Ishikawa (cell line): ENCODE measurements around the gene FRMD4B.

Experiments
- CEBPB ChIP-seq: IDR thresholded peaks from 2 replicates; pipeline ENCODE4 v1.6.1; 2012
- CREB1 ChIP-seq: IDR thresholded peaks from 2 replicates; pipeline ENCODE4 v1.6.1; 2012; ENCODE audit warnings: low read depth
- EGR1 ChIP-seq: IDR thresholded peaks from 2 replicates; pipeline ENCODE4 v1.6.1; 2012
- EP300 ChIP-seq: IDR thresholded peaks from 2 replicates; pipeline ENCODE4 v1.6.1; 2012; ENCODE audit warnings: borderline replicate concordance
- FOXM1 ChIP-seq: IDR thresholded peaks from 2 replicates; pipeline ENCODE4 v1.6.1; 2012; ENCODE audit warnings: low read depth, borderline replicate concordance
- MAX ChIP-seq: IDR thresholded peaks from 2 replicates; pipeline ENCODE4 v1.6.1; 2012
- NFIC ChIP-seq: IDR thresholded peaks from 2 replicates; pipeline ENCODE4 v1.6.1; 2012
- RAD21 ChIP-seq: IDR thresholded peaks from 2 replicates; pipeline ENCODE4 v1.6.1; 2012; ENCODE audit warnings: low read depth
- REST ChIP-seq: IDR thresholded peaks from 2 replicates; pipeline ENCODE4 v1.6.1; 2012; ENCODE audit warnings: low read depth, mild to moderate bottlenecking
- TAF1 ChIP-seq: IDR thresholded peaks from 2 replicates; pipeline ENCODE4 v1.6.1; 2012; ENCODE audit warnings: low read depth, mild to moderate bottlenecking
- TCF12 ChIP-seq: IDR thresholded peaks from 2 replicates; pipeline ENCODE4 v1.6.1; 2012; ENCODE audit warnings: low read depth
- TEAD4 ChIP-seq: IDR thresholded peaks from 2 replicates; pipeline ENCODE4 v1.6.1; 2012
- USF1 ChIP-seq: IDR thresholded peaks from 2 replicates; pipeline ENCODE4 v1.6.1; 2012
- YY1 ChIP-seq: IDR thresholded peaks from 2 replicates; pipeline ENCODE4 v1.6.1; 2012; ENCODE audit warnings: low read depth
- ZBTB7A ChIP-seq: IDR thresholded peaks from 2 replicates; pipeline ENCODE4 v1.6.1; 2012; ENCODE audit warnings: low read depth

FRMD4B gene

GRCh38 chr3:69338911-69339310 lies 47.0 kb downstream of the FRMD4B start:
- TF ChIP-seq YY1 = no peak
- no peak for TF ChIP-seq RAD21
- no peak for TF ChIP-seq TEAD4
- no peak for TF ChIP-seq TAF1
- no peak for TF ChIP-seq USF1
- TF ChIP-seq EGR1 = no peak

- no peak for TF ChIP-seq CREB1
- TF ChIP-seq RAD21 = no peak
- TF ChIP-seq REST = no peak
- TF ChIP-seq EP300 = no peak
- no peak for TF ChIP-seq NFIC
Observed at GRCh38 chr3:69332934-69333333, 53.0 kb downstream of the FRMD4B start.

- TF ChIP-seq REST (no peak), USF1 (no peak), TAF1 (no peak), FOXM1 (no peak), TEAD4 (no peak), MAX (no peak), EGR1 (no peak)
Observed at GRCh38 chr3:69330891-69331400, 54.9 kb downstream of the FRMD4B start.

- TF ChIP-seq YY1 (no peak), CREB1 (no peak), RAD21 (no peak), EP300 (no peak), TEAD4 (no peak), ZBTB7A (no peak), CEBPB (no peak), MAX (no peak), USF1 (no peak), FOXM1 (no peak), TAF1 (no peak), TCF12 (no peak), NFIC (no peak), REST (no peak), EGR1 (no peak)
Observed at GRCh38 chr3:69329892-69330291, 56.0 kb downstream of the FRMD4B start.

- TF ChIP-seq USF1 (no peak), EP300 (no peak)
Observed at GRCh38 chr3:69328963-69329302, 57.0 kb downstream of the FRMD4B start.
